ENCODE results near the gene MZT2B.
"Not testable (repeated sequence)": the region's sequence is repeated elsewhere in the genome, so short reads cannot be mapped to it uniquely, and the experiment has no call there.

MZT2B gene

GRCh38 chr2:130181880-130182682 is at the start of gene MZT2B:
Gene MZT2B (plus strand): TSS chr2:130182262. CDS start chr2:130182283, 21 bp downstream.
- peak; percentile 90 for DNase-seq

DNA sequence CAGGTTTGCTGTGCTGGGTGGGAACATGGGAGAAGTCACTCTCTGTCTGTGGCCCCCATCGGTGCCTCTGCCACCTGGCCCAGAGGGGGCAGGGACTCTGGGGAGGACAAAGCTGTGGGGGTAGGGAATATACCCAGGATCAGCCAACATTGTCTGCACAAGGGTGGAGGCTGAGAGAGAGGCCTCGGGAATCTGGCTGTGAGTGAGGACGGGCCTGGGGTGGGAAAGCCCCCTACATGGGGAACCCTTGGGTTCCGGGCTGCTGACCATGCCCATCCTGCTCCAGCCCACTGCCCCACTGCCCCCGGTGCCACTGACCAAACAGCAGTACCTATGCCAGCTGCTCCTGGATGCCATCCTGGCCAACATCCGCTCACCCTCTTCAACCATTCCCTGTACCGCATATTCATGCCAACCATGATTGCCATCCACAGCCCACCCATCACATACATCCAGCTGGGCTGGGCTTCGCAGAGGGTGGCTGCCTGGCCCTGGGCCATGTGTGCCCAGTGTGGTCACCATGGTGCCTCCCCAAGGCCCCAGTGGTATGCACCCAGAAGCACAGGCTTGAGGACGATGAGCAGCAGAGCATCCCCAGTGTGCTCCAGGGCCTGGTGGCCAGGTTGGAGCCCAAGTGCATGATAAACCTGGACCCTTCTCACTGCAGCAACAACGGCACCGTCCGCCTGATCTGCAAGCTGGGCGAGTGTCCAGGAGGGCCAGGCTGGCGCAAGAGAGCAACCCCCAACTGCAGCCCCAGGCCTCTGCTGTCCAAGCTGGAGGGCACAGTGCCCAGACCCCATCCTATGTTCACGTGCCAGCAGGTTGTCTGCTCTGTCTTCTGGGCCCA is 46.1 kb upstream of the MZT2B start:
- no peak for DNase-seq

DNA sequence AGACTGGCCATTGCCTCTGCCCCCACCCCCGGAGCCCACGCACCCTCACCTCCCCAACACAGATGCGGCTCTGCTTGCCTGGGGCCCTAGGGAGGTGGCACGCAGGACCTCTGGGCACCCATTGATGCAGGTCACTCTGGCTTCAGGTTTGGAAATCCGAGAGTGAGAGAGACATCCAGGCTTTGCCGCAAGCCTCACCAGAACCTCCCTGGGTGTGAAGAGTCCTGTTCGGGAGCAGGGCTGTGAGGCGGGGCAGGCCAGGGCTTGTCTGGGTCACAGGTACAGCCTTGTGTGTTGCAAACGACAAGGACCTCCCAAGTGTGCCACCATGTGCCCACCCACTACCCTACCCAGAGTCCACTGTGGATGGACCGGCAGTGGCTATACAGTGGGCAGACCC is 45.5 kb upstream of the MZT2B start:
- DNase-seq, result not testable (repeated sequence)

DNA sequence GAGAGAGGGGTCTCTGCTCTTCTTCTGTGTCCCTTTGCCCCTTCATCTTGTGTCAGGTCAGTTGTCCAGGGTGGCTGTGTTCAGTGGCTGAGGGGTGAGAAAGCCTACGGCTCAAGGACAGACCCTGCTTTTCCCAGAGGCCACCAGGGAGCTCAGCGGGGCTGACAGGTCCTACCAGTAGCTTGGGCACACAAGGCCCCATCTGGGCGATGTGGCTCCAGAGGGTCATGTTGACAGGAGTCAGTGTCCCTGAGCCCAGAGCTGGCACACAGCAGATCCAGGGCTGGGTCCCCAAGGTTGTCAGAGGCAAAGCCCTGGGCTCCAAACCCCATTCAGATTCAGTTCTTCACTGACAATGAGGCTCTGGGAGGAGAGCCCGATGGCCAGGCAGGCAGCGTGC is 44.9 kb upstream of the MZT2B start:
- not testable (repeated sequence) for DNase-seq

DNA sequence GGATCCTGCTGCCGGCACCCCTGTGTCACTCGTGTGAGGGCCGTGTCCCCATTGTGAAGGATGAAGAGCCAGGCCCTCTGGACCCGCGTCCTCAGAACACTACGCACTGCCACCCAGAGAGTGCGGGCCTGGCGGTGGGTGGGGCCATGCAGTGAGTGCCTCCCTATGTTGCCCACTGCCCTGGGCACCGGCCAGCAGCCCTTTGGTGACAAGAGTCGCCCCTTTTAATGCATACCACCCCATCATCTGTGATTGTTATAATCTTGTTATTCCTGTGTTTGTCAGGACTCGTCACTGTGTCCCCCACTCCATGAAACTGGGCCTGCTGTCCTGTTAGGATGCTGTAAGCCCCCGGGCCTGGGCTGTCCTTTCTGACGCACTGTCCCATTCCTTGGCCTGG is 43.7 kb upstream of the MZT2B start:
- not testable (repeated sequence) for DNase-seq

DNA sequence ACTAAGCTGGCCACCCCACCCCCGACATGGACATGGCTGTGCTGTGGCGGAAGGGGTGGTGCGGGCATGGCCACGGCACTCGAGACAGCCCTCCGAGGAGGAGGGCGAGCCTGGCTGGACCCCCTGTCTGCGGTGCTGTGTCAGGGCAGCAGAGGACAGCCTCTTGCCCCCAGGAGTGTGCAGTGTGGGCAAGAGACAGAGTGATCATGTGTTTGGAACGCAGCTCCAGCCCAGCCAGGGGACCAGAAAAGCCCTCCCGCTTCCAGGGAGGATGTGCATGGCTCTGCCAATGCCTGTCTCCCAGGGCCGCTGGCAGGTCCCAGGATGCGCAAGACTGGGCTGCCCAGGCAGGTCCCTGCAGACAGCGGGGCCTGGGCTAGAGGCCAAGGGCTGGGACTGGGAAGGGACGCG is 43.2 kb upstream of the MZT2B start:
- not testable (repeated sequence) for DNase-seq

GRCh38 chr2:130139331-130140280 is 42.5 kb upstream of the MZT2B start:
- DNase-seq, result not testable (repeated sequence)

- not testable (repeated sequence) for DNase-seq
Measured at GRCh38 chr2:130140516-130140915, 41.5 kb upstream of the MZT2B start.

DNA sequence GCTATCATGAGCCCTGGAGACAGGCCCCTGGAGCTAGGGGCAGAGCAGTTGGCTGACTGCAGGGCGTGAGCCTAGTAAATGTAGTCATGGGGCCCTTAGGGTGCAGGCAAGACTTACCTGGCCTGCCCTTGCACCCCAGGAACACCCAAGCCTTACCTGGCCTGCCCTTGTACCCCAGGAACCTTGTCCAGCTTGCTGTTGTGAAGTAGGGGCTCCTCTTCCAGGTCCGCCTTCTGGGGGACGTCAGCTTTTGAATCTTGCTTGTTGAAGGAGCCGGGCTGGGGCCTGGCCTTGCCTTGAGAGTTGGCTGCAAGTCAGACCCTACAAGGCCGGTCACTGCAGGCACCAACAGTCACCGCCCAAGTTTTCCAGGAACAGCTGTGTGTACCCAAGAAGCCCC is 41.1 kb upstream of the MZT2B start:
- DNase-seq, result not testable (repeated sequence)

DNA sequence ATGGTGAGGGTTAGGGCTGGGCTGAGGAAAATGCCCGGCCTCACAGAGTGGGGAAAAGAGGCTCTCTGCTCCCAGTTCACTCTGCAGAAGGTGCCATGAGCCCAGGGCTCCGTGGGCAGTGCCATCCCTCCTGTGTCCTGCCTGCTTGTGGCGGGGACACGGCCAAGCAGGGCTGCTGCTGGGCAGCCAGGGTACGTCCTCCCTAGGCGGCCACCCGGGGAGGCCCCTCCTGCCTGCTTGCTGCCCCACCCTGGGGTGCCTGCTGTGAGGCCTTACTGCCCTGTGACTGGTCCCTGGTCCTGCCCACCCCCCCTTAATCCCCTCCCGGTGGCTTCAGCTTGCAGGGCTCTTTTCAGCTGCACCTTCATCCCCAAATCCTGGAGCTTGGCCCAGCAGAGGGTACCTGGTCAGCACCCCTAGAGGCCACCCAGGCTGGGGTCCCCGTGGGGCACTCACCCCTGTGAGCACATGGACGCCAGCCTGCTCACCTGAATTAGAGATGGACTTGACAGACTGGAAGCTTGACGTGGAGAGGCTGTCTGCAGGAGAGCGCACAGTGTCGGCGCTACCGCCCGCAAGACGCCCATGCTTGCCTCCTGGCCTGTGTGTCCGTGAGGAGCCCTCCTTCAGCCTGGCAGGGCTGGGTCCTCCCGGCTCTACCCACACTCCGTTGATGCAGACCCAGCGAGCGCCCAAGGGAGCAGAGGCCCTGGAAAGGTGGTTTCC is 40.3 kb upstream of the MZT2B start:
- not testable (repeated sequence) for DNase-seq

GRCh38 chr2:130142396-130143265 is 39.4 kb upstream of the MZT2B start:
- DNase-seq, result not testable (repeated sequence)

- DNase-seq, result not testable (repeated sequence)
Measured at GRCh38 chr2:130143266-130144039, 38.6 kb upstream of the MZT2B start.

DNA sequence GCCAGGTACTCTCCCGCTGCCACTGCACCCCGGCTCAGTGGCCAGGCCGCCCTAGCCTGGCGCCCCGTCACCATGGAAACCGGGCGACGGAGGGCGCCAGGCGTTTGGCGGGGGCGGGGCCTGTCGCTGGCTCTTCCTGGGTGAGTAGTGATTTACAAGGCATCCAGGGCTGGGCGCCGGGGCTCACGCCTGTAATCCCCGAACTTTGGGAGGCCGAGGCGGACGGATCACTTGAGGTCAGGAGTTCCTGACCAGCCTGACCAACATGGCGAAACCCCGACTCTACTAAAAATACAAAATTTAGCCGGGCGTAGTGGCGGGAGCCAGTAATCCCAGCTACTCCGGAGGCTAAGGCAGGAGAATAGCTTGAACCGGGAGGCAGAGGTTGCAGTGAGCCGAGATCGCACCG is 37.1 kb upstream of the MZT2B start, which contains the start of gene CCDC74B:
Gene CCDC74B, minus strand, starts transcription at position 107 of the 409 bp plus-strand sequence. CDS start 116 bp downstream, outside the sequence.
- DNase-seq, result not testable (repeated sequence)

DNA sequence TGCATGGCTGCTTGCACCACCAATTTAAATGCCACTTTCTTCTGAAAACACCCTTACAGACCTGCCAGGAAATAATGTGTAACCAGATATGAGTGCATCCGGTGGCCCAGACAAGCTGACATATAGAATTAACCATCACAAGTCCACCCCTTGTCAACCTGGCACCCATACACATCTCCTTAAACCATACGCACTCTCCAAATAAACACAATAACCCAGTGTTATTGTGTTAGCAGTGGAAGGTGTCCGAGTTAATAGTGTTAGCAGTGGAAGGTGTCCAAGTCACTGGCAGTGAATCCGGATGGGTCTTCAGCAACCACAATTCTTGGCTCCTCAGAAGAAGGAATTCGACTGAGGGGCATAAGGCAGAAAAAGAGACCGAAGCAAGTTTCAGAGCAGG is 33.5 kb upstream of the MZT2B start:
- DNase-seq, result not testable (repeated sequence)

- no peak for DNase-seq
Measured at GRCh38 chr2:130150181-130151144, 31.6 kb upstream of the MZT2B start.

- not testable (repeated sequence) for DNase-seq
Measured at GRCh38 chr2:130151145-130151512, 30.9 kb upstream of the MZT2B start.

DNA sequence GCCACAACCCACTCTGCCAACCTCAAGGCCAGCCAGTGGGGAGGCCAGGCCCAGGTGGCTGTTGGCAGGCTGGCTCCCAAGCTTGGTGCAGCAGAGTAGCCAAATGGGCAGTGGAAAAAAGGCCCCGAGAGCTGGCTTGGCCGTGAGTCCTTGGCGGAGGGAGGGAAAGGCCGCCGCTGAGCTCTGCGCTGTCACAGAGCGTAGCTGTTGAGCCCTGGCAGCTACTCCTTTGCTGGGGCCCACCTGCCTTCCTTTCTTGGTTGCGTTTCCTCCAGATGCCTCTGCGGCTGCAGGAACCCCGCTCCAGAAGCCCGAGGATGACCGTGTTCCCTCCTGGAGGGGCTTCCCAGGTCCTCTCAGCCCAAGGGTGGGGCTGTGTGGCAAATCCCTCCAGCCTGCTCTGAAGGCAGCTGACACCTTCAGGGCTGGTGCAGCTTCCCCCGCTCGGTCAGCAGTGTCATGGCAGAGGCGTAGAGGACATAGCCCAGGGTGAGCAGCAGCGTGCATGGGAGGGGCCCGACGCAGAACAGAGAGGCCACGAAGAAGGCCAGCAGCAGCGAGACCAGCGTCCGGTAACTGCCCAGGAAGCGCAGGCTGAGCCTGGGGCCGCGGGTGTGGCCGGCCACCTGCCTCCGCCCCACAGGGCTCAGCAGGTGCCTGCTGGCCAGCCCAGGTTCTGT is 29.8 kb upstream of the MZT2B start:
- DNase-seq, result not testable (repeated sequence)
